ENCODE data around the gene SEC31A.

GRCh38 chr4:82777857-82778525, 113.0 kb downstream of the SEC31A start:
- TF ChIP-seq, protein P1, sequence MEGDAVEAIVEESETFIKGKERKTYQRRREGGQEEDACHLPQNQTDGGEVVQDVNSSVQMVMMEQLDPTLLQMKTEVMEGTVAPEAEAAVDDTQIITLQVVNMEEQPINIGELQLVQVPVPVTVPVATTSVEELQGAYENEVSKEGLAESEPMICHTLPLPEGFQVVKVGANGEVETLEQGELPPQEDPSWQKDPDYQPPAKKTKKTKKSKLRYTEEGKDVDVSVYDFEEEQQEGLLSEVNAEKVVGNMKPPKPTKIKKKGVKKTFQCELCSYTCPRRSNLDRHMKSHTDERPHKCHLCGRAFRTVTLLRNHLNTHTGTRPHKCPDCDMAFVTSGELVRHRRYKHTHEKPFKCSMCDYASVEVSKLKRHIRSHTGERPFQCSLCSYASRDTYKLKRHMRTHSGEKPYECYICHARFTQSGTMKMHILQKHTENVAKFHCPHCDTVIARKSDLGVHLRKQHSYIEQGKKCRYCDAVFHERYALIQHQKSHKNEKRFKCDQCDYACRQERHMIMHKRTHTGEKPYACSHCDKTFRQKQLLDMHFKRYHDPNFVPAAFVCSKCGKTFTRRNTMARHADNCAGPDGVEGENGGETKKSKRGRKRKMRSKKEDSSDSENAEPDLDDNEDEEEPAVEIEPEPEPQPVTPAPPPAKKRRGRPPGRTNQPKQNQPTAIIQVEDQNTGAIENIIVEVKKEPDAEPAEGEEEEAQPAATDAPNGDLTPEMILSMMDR (conservative IDR thresholded peaks at IDR 0.05), result no peak
- TF ChIP-seq ZFX (IDR thresholded peaks at IDR 0.05), result no peak

Measured in C4-2B (cell line).